Liver (tissue), 9 donors: ENCODE measurements around the gene OSER1. TPM values are rescaled to one million over a fixed set of nuclear protein-coding genes. Genes with fewer than 3 reads are reported as not detected.

ENCODE experiments used
- DNase-seq: peaks from one replicate; pipeline ENCODE4 v3.0.0-alpha.2; 2017; ENCODE audit warnings: low spot score
- H3K27ac ChIP-seq, 2 donors: one replicate each; pipeline ENCODE4 v1.7.0; 2013; ENCODE audit warnings: inconsistent platforms in 2 of 2, low read length in 2 of 2, control low read depth in 1 of 2, low read depth in 1 of 2, mild to moderate bottlenecking in 1 of 2
- H3K27me3 ChIP-seq, 4 donors: one replicate each; pipeline versions ENCODE4 v1.6.1 to v1.7.0; 2013; ENCODE audit warnings: low read length in 3 of 4, inconsistent platforms in 1 of 4, mild to moderate bottlenecking in 1 of 4, moderate library complexity in 1 of 4; ENCODE audit not compliant: control insufficient read depth in 4 of 4, insufficient read depth in 4 of 4
- H3K36me3 ChIP-seq, 4 donors: one replicate each; pipeline versions ENCODE4 v1.6.1 to v1.7.0; 2013; ENCODE audit warnings: low read length in 3 of 4, mild to moderate bottlenecking in 3 of 4, low read depth in 1 of 4, moderate library complexity in 1 of 4; ENCODE audit not compliant: control insufficient read depth in 4 of 4, insufficient read depth in 3 of 4
- H3K4me1 ChIP-seq, 4 donors: one replicate each; pipeline versions ENCODE4 v1.6.1 to v1.7.0; 2013; ENCODE audit warnings: low read length in 3 of 4, mild to moderate bottlenecking in 3 of 4, moderate library complexity in 1 of 4; ENCODE audit not compliant: control insufficient read depth in 4 of 4, insufficient read depth in 4 of 4
- H3K4me3 ChIP-seq, 3 donors: one replicate each; pipeline versions ENCODE4 v1.6.1 to v1.7.0; 2013; ENCODE audit warnings: low read length in 3 of 3, control low read depth in 1 of 3, low read depth in 1 of 3, mild to moderate bottlenecking in 1 of 3
- H3K9ac ChIP-seq, 2 donors: one replicate each; pipeline ENCODE4 v1.7.0; 2013; ENCODE audit warnings: low read length in 2 of 2, mild to moderate bottlenecking in 2 of 2, moderate library complexity in 2 of 2, control low read depth in 1 of 2, low read depth in 1 of 2
- H3K9me3 ChIP-seq, 4 donors: one replicate each; pipeline versions ENCODE4 v1.6.1 to v1.7.0; 2013; ENCODE audit warnings: low read length in 3 of 4; ENCODE audit not compliant: control insufficient read depth in 4 of 4
- ATF3 ChIP-seq: IDR thresholded peaks from 2 replicates; pipeline ENCODE4 v1.6.1; 2016; ENCODE audit warnings: antibody characterized with exemption
- EGR1 ChIP-seq, 2 donors: IDR thresholded peaks; 2 replicates each; pipeline ENCODE4 v1.6.1; 2016 to 2018; ENCODE audit warnings: antibody characterized with exemption in 2 of 2, low read depth in 2 of 2
- FOXA1 ChIP-seq: IDR thresholded peaks from 2 replicates; pipeline ENCODE4 v1.6.1; 2016; ENCODE audit warnings: antibody characterized with exemption
- FOXA2 ChIP-seq: IDR thresholded peaks from 2 replicates; pipeline ENCODE4 v1.6.1; 2016; ENCODE audit warnings: antibody characterized with exemption
- HNF4A ChIP-seq, 2 donors: conservative IDR thresholded peaks; 2 replicates each; pipeline ENCODE4 v1.6.1; 2016; ENCODE audit warnings: antibody characterized with exemption in 2 of 2, mild to moderate bottlenecking in 2 of 2
- HNF4G ChIP-seq: IDR thresholded peaks from 2 replicates; pipeline ENCODE4 v1.6.1; 2016; ENCODE audit warnings: antibody characterized with exemption
- JUND ChIP-seq, 2 donors: IDR thresholded peaks; 2 replicates each; pipeline ENCODE4 v1.6.1; 2016; ENCODE audit warnings: antibody characterized with exemption in 2 of 2
- MAX ChIP-seq: IDR thresholded peaks from 2 replicates; pipeline ENCODE4 v1.6.1; 2016; ENCODE audit warnings: antibody characterized with exemption
- NR2F2 ChIP-seq: IDR thresholded peaks from 2 replicates; pipeline ENCODE4 v1.6.1; 2016; ENCODE audit warnings: antibody characterized with exemption
- RAD21 ChIP-seq, 2 donors: IDR thresholded peaks; 2 replicates each; pipeline ENCODE4 v1.6.1; 2016; ENCODE audit warnings: antibody characterized with exemption in 2 of 2, mild to moderate bottlenecking in 2 of 2
- REST ChIP-seq: IDR thresholded peaks from 2 replicates; pipeline ENCODE4 v1.6.1; 2016; ENCODE audit warnings: antibody characterized with exemption, mild to moderate bottlenecking
- RXRA ChIP-seq, 2 donors: IDR thresholded peaks; 2 replicates each; pipeline ENCODE4 v1.6.1; 2017 to 2018; ENCODE audit warnings: antibody characterized with exemption in 2 of 2, mild to moderate bottlenecking in 1 of 2
- SP1 ChIP-seq: IDR thresholded peaks from 2 replicates; pipeline ENCODE4 v1.6.1; 2018; ENCODE audit warnings: antibody characterized with exemption, mild to moderate bottlenecking
- TAF1 ChIP-seq: conservative IDR thresholded peaks from 2 replicates; pipeline ENCODE4 v1.6.1; 2016; ENCODE audit warnings: antibody characterized with exemption, mild to moderate bottlenecking
- YY1 ChIP-seq: IDR thresholded peaks from 2 replicates; pipeline ENCODE4 v1.6.1; 2016; ENCODE audit warnings: antibody characterized with exemption, mild to moderate bottlenecking
- WGBS: extraction: QIAGEN DNeasy Blood & Tissue Kit; methylation state at CpG from one replicate; pipeline ENCODE4 v1.1.7; 2013; 5-methylcytosine and 5-hydroxymethylcytosine counted together
- polyA plus RNA-seq, 2 donors: library from polyadenylated mRNA; stranded (reverse) in 1 of 2; unstranded in 1 of 2; fragments of 200-250 nt in 1 of 2; fragments of >200 nt in 1 of 2; fragmentation: Nextera tagmentation in 1 of 2; extraction: Ambion mirVana in 1 of 2; gene quantifications; one replicate each; pipeline versions ENCODE4 v1.2.1 to v1.2.3, GENCODE V29; 2013 to 2015
- total RNA-seq, 2 donors: library from RNA; depleted of rRNA; stranded (reverse); fragments of >200 nt; gene quantifications; one replicate each; pipeline ENCODE4 v1.2.3, GENCODE V29; 2014
- TF ChIP-seq, protein P1 (sequence below): fragments of 150-350 bp; IDR thresholded peaks from 2 replicates; pipeline ENCODE4 v1.5.1; 2017; ENCODE audit warnings: improper control_type of control experiment, low read depth, low read length; ENCODE audit not compliant: missing input control
- donor health status: healthy.
- donor health status: healthy.
- donor health status: healthy.
- donor health status: healthy.
- donor health status: healthy.

OSER1 gene
- total and polyA plus RNA-seq, 4 donors: 12.6 to 20.2 (median 14.6) TPM

DNA sequence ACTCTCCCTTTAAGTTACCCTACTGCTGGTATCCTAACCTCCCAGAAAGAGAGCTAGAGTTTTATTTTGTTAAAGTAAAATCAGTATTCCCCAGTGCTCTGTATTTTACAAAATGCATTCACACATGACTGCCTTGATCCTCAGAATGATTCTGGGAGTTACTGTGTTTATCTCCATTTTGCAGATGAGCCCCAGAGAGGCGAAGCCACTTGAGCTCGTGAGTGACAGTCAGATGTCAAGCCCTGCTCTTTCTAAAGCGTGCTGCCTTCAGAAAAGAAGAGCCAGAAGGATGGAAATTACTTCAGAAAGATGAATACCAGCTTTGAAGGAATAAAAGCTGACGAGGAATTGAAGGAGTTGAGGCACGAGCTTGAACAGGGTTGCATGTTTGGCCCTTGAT lies 14.1 kb upstream of the OSER1 start:
- Histone ChIP-seq H3K9me3 (no peaks in the 10 kb centered on the region), H3K36me3 (peaks cover 0 to 2% (median 0%) of the 10 kb centered on the region in 4 donors), H3K9ac (no peak overlapping the region), H3K4me3 (no peak overlapping the region), H3K4me1 (no peaks in the 10 kb centered on the region), H3K27me3 (no peaks in the 10 kb centered on the region), H3K27ac (no peak overlapping the region)
- 92% methylated on average over 5 of the region's 5 CpGs for WGBS
- no peak for DNase-seq
- TF ChIP-seq RAD21 (IDR thresholded peaks at IDR 0.05): no peak
- no peak for TF ChIP-seq REST
- no peak for TF ChIP-seq NR2F2
- TF ChIP-seq MAX: no peak
- no peak for TF ChIP-seq HNF4G
- TF ChIP-seq ATF3: no peak
- TF ChIP-seq FOXA1: no peak
- TF ChIP-seq, protein P1, sequence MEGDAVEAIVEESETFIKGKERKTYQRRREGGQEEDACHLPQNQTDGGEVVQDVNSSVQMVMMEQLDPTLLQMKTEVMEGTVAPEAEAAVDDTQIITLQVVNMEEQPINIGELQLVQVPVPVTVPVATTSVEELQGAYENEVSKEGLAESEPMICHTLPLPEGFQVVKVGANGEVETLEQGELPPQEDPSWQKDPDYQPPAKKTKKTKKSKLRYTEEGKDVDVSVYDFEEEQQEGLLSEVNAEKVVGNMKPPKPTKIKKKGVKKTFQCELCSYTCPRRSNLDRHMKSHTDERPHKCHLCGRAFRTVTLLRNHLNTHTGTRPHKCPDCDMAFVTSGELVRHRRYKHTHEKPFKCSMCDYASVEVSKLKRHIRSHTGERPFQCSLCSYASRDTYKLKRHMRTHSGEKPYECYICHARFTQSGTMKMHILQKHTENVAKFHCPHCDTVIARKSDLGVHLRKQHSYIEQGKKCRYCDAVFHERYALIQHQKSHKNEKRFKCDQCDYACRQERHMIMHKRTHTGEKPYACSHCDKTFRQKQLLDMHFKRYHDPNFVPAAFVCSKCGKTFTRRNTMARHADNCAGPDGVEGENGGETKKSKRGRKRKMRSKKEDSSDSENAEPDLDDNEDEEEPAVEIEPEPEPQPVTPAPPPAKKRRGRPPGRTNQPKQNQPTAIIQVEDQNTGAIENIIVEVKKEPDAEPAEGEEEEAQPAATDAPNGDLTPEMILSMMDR: no peak
- TF ChIP-seq SP1: no peak
- TF ChIP-seq RXRA (IDR thresholded peaks at IDR 0.05): no peak
- TF ChIP-seq YY1: no peak
- TF ChIP-seq TAF1: no peak

- Histone ChIP-seq H3K36me3 (peaks cover 0 to 2% (median 0%) of the 10 kb centered on the region in 4 donors), H3K27me3 (no peaks in the 10 kb centered on the region), H3K27ac (no peak overlapping the region), H3K9me3 (no peaks in the 10 kb centered on the region), H3K4me3 (no peak overlapping the region), H3K9ac (no peak overlapping the region), H3K4me1 (no peaks in the 10 kb centered on the region)
- DNase-seq: no peak
- no peak for TF ChIP-seq JUND (IDR thresholded peaks at IDR 0.05)
- no peak for TF ChIP-seq RXRA (IDR thresholded peaks at IDR 0.05)
- no peak for TF ChIP-seq REST
- no peak for TF ChIP-seq NR2F2
- TF ChIP-seq HNF4A (conservative IDR thresholded peaks at IDR 0.05): no peak
- no peak for TF ChIP-seq EGR1 (IDR thresholded peaks at IDR 0.05; ENCODE audit: low read depth in 2 of 2)
- TF ChIP-seq, protein P1: no peak
- TF ChIP-seq FOXA1: no peak
- no peak for TF ChIP-seq FOXA2
- TF ChIP-seq MAX: no peak
- WGBS: 85% methylated on average over 5 of the region's 5 CpGs
Observed at GRCh38 chr20:44223721-44224120, 13.2 kb upstream of the OSER1 start.
